Measurements from ENCODE around the gene HTR3D.

The HTR3D gene

GRCh38 chr3:184016811-184017671 lies 14.5 kb upstream of the HTR3D start:
- no peaks in the 10 kb centered on the region for H3K36me3 ChIP-seq (replicated peaks; ENCODE audit: low read depth, low read length)
- H3K4me3 ChIP-seq (ENCODE audit: low read length) = peak overlapping the region; percentile 88
- no peaks in the 10 kb centered on the region for H3K79me2 ChIP-seq (ENCODE audit: low read length)
- H3K9ac ChIP-seq (ENCODE audit: low read length) = peak overlapping the region; percentile 66
- peaks cover 10% of the 10 kb centered on the region; the same call in 1 of the 2 replicates for H3K4me1 ChIP-seq (ENCODE audit: low read length)
- H3K4me2 ChIP-seq (ENCODE audit: low read length) = peak overlapping the region; percentile 95
- H3K27me3 ChIP-seq (ENCODE audit: low read depth, low read length) = peaks cover 5% of the 10 kb centered on the region
- H3K9me3 ChIP-seq (ENCODE audit: insufficient read depth, low read length) = no peaks in the 10 kb centered on the region
- TF ChIP-seq CTCF (IDR thresholded peaks at IDR 0.05; ENCODE audit: low read depth, low read length) (peak; percentile 93), EZH2phosphoT487 (IDR thresholded peaks at IDR 0.05; ENCODE audit: low read depth) (no peak)
- H3K27ac ChIP-seq (ENCODE audit: low read length) = no peak overlapping the region
- no peaks in the 10 kb centered on the region for H4K20me1 ChIP-seq (ENCODE audit: insufficient read depth, low read length)
- peak overlapping the region; percentile 91 for H2AFZ ChIP-seq (ENCODE audit: low read depth, low read length)

- TF ChIP-seq EZH2phosphoT487 (IDR thresholded peaks at IDR 0.05; ENCODE audit: low read depth) (no peak), CTCF (IDR thresholded peaks at IDR 0.05; ENCODE audit: low read depth, low read length) (no peak)
- Histone ChIP-seq H3K9ac (ENCODE audit: low read length) (peak within 1 kb of the TSS; percentile 66), H3K79me2 (ENCODE audit: low read length) (no peaks in the 10 kb centered on the region), H4K20me1 (ENCODE audit: insufficient read depth, low read length) (no peaks in the 10 kb centered on the region), H3K36me3 (replicated peaks; ENCODE audit: low read depth, low read length) (no peaks in the 10 kb centered on the region), H3K27ac (ENCODE audit: low read length) (no peak within 1 kb of the TSS), H2AFZ (ENCODE audit: low read depth, low read length) (peak within 1 kb of the TSS; percentile 99), H3K9me3 (ENCODE audit: insufficient read depth, low read length) (no peaks in the 10 kb centered on the region), H3K4me2 (ENCODE audit: low read length) (peak within 1 kb of the TSS; percentile 95), H3K27me3 (ENCODE audit: low read depth, low read length) (peaks cover 5% of the 10 kb centered on the region), H3K4me3 (ENCODE audit: low read length) (peak within 1 kb of the TSS; percentile 88), H3K4me1 (ENCODE audit: low read length) (peaks cover 10% of the 10 kb centered on the region; the same call in 1 of the 2 replicates)
Measured at GRCh38 chr3:184017672-184018423, 13.7 kb upstream of the HTR3D start, which contains the start of gene ABCC5. Gene ABCC5, minus strand, starts transcription at chr3:184017884. Its CDS starts 3,492 bp downstream, at chr3:184014392.

GRCh38 chr3:184018424-184018973 lies 13.0 kb upstream of the HTR3D start:
- H3K9me3 ChIP-seq (ENCODE audit: insufficient read depth, low read length) = no peaks in the 10 kb centered on the region
- H3K4me2 ChIP-seq (ENCODE audit: low read length) = peak overlapping the region; percentile 95
- peaks cover 9% of the 10 kb centered on the region for H3K27me3 ChIP-seq (ENCODE audit: low read depth, low read length)
- TF ChIP-seq CTCF (IDR thresholded peaks at IDR 0.05; ENCODE audit: low read depth, low read length) (no peak), EZH2phosphoT487 (IDR thresholded peaks at IDR 0.05; ENCODE audit: low read depth) (no peak)
- peak overlapping the region; percentile 66 for H3K9ac ChIP-seq (ENCODE audit: low read length)
- H2AFZ ChIP-seq (ENCODE audit: low read depth, low read length) = peak overlapping the region; percentile 99
- no peaks in the 10 kb centered on the region for H3K36me3 ChIP-seq (replicated peaks; ENCODE audit: low read depth, low read length)
- no peaks in the 10 kb centered on the region for H3K79me2 ChIP-seq (ENCODE audit: low read length)
- H3K4me1 ChIP-seq (ENCODE audit: low read length) = peaks cover 10% of the 10 kb centered on the region; the same call in 1 of the 2 replicates
- H4K20me1 ChIP-seq (ENCODE audit: insufficient read depth, low read length) = no peaks in the 10 kb centered on the region
- H3K27ac ChIP-seq (ENCODE audit: low read length) = no peak overlapping the region
- H3K4me3 ChIP-seq (ENCODE audit: low read length) = peak overlapping the region; percentile 88
